Breast epithelium (tissue), 3 donors: ENCODE data around the gene SLAIN2.

Experiments used
- CTCF ChIP-seq, 3 donors: fragments of 450-650 bp; IDR thresholded peaks; one replicate each; pipeline ENCODE4 v1.5.1; 2016 to 2017; ENCODE audit warnings: antibody characterized with exemption in 3 of 3, mild to moderate bottlenecking in 3 of 3, moderate library complexity in 3 of 3
- POLR2AphosphoS5 ChIP-seq, 3 donors: sonication (generic); formaldehyde crosslinking; IDR thresholded peaks; one replicate each; pipeline ENCODE4 v1.6.1; 2017; ENCODE audit warnings: antibody characterized with exemption in 3 of 3

GRCh38 chr4:48462363-48462762, 121.0 kb downstream of the SLAIN2 start:
- TF ChIP-seq CTCF (IDR thresholded peaks at IDR 0.05) (no peak), POLR2AphosphoS5 (IDR thresholded peaks at IDR 0.05) (no peak)
